ENCODE measurements around the gene ZNF41. TPM values are rescaled to one million over a fixed set of nuclear protein-coding genes. Genes with fewer than 3 reads are reported as not detected.
A peak's percentile ranks its signal among the peaks of the same experiment; 100 is the strongest.

ZNF41 gene
- total RNA-seq, 1 donor from 2014 or later, result 2.4 TPM

DNA sequence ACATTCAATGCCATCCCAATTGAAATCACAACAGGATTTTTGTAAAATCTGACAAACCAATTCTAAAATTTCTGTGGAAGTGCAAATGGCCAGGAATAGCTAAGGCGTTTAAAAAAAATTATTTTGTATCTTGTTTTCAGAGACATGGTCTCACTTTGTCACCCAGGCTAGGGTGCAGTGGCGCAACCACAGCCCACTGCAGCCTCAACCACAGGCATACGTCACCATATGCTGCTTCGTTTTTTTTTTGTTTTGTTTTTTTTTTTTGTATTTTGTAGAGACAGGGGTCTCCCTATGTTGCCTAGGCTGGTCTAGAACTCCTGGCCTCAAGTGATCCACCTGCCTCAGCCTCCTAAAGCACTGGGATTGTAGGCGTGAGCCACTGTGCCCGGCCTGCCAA lies 24.5 kb downstream of the ZNF41 start:
- H3K4me3 ChIP-seq (ENCODE audit: low read depth, low read length), result no peak overlapping the region
- FAIRE-seq (no peak), DNase-seq (ENCODE audit: low read depth) (no peak)

DNA sequence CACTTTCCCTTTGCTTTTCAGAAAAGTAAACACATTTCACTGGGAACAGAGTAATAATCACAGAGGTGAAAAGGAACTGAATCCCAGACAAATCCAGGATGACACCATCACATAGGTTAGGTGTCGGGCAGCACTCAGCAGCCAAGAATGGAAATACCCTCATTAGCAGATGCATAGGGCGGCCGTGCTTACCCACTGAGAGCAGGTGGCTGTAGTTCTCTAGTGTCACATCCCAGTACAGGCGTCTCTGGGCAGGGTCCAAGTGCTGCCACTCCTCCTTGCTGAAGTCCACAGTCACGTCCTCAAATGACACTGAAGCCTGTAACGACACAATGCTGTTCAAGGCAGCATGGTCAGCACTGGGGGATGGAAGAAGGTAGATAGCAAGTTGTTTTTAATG lies 26.9 kb downstream of the ZNF41 start:
- FAIRE-seq, result no peak
- H3K36me3 ChIP-seq (ENCODE audit: control insufficient read depth, insufficient read depth, low read length), result no peaks in the 10 kb centered on the region
- no peak for DNase-seq (ENCODE audit: low read depth)
- TF ChIP-seq, protein P1, sequence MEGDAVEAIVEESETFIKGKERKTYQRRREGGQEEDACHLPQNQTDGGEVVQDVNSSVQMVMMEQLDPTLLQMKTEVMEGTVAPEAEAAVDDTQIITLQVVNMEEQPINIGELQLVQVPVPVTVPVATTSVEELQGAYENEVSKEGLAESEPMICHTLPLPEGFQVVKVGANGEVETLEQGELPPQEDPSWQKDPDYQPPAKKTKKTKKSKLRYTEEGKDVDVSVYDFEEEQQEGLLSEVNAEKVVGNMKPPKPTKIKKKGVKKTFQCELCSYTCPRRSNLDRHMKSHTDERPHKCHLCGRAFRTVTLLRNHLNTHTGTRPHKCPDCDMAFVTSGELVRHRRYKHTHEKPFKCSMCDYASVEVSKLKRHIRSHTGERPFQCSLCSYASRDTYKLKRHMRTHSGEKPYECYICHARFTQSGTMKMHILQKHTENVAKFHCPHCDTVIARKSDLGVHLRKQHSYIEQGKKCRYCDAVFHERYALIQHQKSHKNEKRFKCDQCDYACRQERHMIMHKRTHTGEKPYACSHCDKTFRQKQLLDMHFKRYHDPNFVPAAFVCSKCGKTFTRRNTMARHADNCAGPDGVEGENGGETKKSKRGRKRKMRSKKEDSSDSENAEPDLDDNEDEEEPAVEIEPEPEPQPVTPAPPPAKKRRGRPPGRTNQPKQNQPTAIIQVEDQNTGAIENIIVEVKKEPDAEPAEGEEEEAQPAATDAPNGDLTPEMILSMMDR (IDR thresholded peaks at IDR 0.05; ENCODE audit: insufficient read depth, low read length, severe bottlenecking), result no peak
- no peaks in the 10 kb centered on the region for H3K27me3 ChIP-seq (ENCODE audit: control insufficient read depth, insufficient read depth, low read length)
- no peak overlapping the region for H3K4me3 ChIP-seq (ENCODE audit: low read depth, low read length)

More for the DNA sequence above, 24.5 kb downstream of the ZNF41 start:
- TF ChIP-seq, protein P1 (IDR thresholded peaks at IDR 0.05; ENCODE audit: insufficient read depth, low read length, severe bottlenecking), result no peak
- H3K36me3 ChIP-seq (ENCODE audit: control insufficient read depth, insufficient read depth, low read length), result no peaks in the 10 kb centered on the region
- no peaks in the 10 kb centered on the region for H3K27me3 ChIP-seq (ENCODE audit: control insufficient read depth, insufficient read depth, low read length)

DNA sequence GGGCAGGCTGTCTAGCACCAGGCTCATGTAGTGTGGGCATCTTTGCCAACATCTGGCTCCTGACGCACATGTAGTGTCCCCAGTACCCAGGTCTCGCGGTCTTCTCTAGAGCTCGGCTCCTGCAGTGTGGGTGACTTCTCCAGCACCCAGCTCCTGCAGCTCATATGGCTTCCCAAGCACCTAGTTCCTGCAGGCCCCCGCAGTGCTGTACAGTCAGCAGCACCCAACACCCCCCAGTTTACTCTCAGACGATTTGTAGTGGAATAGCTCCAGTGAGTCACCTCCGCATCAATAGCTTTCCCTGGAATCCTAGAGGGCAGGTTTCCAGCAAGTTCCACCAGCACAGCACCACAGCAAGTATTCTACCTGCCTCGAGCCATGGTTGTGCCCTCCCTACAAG lies 30.9 kb downstream of the ZNF41 start:
- Histone ChIP-seq H3K27me3 (ENCODE audit: control insufficient read depth, insufficient read depth, low read length) (no peaks in the 10 kb centered on the region), H3K4me3 (ENCODE audit: low read depth, low read length) (no peak overlapping the region), H3K36me3 (ENCODE audit: control insufficient read depth, insufficient read depth, low read length) (no peaks in the 10 kb centered on the region)
- no peak for DNase-seq (ENCODE audit: low read depth)
- TF ChIP-seq, protein P1 (IDR thresholded peaks at IDR 0.05; ENCODE audit: insufficient read depth, low read length, severe bottlenecking), result no peak
- no peak for FAIRE-seq

- TF ChIP-seq, protein P1 (IDR thresholded peaks at IDR 0.05; ENCODE audit: insufficient read depth, low read length, severe bottlenecking), result no peak
- Histone ChIP-seq H3K4me3 (ENCODE audit: low read depth, low read length) (no peak overlapping the region), H3K27me3 (ENCODE audit: control insufficient read depth, insufficient read depth, low read length) (no peaks in the 10 kb centered on the region), H3K36me3 (ENCODE audit: control insufficient read depth, insufficient read depth, low read length) (no peaks in the 10 kb centered on the region)
- no peak for DNase-seq (ENCODE audit: low read depth)
- no peak for FAIRE-seq
Observed at GRCh38 chrX:47448165-47448806, 34.7 kb downstream of the ZNF41 start.

DNA sequence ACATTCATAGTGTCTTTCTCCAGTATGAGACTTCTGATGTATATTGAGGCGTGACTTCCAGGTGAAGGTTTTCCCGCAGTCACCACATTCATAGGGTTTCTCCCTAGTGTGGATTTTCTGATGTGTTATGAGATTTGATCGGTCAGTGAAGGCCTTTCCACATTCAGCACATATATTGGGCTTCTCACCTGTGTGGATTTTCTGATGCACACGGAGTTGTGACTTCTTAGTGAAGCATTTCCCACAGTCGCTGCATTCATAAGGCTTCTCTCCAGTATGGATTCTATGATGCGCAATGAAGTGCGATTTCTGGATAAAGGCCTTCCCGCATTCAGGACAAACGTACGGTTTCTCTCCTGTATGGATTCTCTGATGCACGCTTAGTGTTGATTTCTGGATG lies 35.4 kb downstream of the ZNF41 start:
- TF ChIP-seq, protein P1 (IDR thresholded peaks at IDR 0.05; ENCODE audit: insufficient read depth, low read length, severe bottlenecking), result no peak
- Histone ChIP-seq H3K36me3 (ENCODE audit: control insufficient read depth, insufficient read depth, low read length) (no peaks in the 10 kb centered on the region), H3K4me3 (ENCODE audit: low read depth, low read length) (no peak overlapping the region), H3K27me3 (ENCODE audit: control insufficient read depth, insufficient read depth, low read length) (no peaks in the 10 kb centered on the region)
- FAIRE-seq, result peak; percentile 68
- DNase-seq (ENCODE audit: low read depth), result no peak

DNA sequence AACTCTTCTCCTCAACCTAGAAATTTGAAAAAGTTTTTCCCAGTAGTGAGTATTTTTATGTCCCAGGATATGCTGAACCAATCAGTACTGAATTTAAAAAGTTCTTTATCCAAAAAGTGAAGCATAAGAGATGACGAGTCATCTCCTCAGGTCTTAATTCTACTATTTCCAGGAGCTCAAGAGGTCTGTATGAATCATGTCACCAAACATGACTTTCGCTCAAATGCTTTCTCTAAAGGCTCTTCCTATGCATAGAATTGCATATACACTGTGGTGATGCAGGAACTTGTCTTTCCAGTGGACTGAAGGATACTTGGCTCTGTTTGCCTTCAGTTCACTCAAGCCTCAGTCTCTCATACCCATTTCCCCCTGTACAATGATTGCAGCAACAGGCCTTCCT lies 36.1 kb downstream of the ZNF41 start:
- DNase-seq (ENCODE audit: low read depth), result peak; percentile 7
- no peak overlapping the region for H3K4me3 ChIP-seq (ENCODE audit: low read depth, low read length)
- TF ChIP-seq, protein P1 (IDR thresholded peaks at IDR 0.05; ENCODE audit: insufficient read depth, low read length, severe bottlenecking), result no peak
- H3K36me3 ChIP-seq (ENCODE audit: control insufficient read depth, insufficient read depth, low read length), result no peaks in the 10 kb centered on the region
- no peaks in the 10 kb centered on the region for H3K27me3 ChIP-seq (ENCODE audit: control insufficient read depth, insufficient read depth, low read length)
- FAIRE-seq, result no peak

Measured in bronchial epithelial cell (primary cell).